GM18873 (cell line): Measurements from ENCODE around the gene ELL2.

Experiments used
- ATAC-seq: cut with Tn5 transposase; IDR thresholded peaks from one replicate; pipeline ENCODE4 v1.9.1; 2021; ENCODE audit warnings: mild to moderate bottlenecking, moderate library complexity, moderate number of reproducible peaks; ENCODE audit not compliant: unreplicated experiment, low FRiP score

ELL2 gene

GRCh38 chr5:95958310-95959014, 3.2 kb downstream of the ELL2 start:
- no peak for ATAC-seq

GRCh38 chr5:95957561-95958203, 4.0 kb downstream of the ELL2 start:
- no peak for ATAC-seq

- ATAC-seq: no peak
These were observed 4.8 kb downstream of the ELL2 start for GRCh38 chr5:95956900-95957293.

- ATAC-seq: no peak
These were observed 5.4 kb downstream of the ELL2 start for GRCh38 chr5:95956021-95956899.

- no peak for ATAC-seq
These were observed 6.9 kb downstream of the ELL2 start for GRCh38 chr5:95954716-95955115.

GRCh38 chr5:95953021-95953702, 8.5 kb downstream of the ELL2 start:
- no peak for ATAC-seq

GRCh38 chr5:95951916-95952315, 9.7 kb downstream of the ELL2 start:
- ATAC-seq: no peak

- ATAC-seq: no peak
These were observed 11.8 kb downstream of the ELL2 start for GRCh38 chr5:95949810-95950209.

- no peak for ATAC-seq
These were observed 13.0 kb downstream of the ELL2 start for GRCh38 chr5:95948631-95949030.

- ATAC-seq: no peak
These were observed 15.2 kb downstream of the ELL2 start for GRCh38 chr5:95946451-95946850.

GRCh38 chr5:95942968-95943367, 18.7 kb downstream of the ELL2 start:
- no peak for ATAC-seq

- ATAC-seq: no peak
These were observed 19.2 kb downstream of the ELL2 start for GRCh38 chr5:95942414-95942813.

GRCh38 chr5:95941756-95942155, 19.9 kb downstream of the ELL2 start:
- ATAC-seq: no peak

- no peak for ATAC-seq
These were observed 20.6 kb downstream of the ELL2 start for GRCh38 chr5:95940758-95941682.

GRCh38 chr5:95939465-95939864, 22.2 kb downstream of the ELL2 start:
- ATAC-seq: peak; percentile 53

GRCh38 chr5:95938766-95939165, 22.9 kb downstream of the ELL2 start:
- no peak for ATAC-seq

GRCh38 chr5:95938347-95938746, 23.3 kb downstream of the ELL2 start:
- no peak for ATAC-seq

- no peak for ATAC-seq
These were observed 24.0 kb downstream of the ELL2 start for GRCh38 chr5:95937607-95938152.

- no peak for ATAC-seq
These were observed 24.7 kb downstream of the ELL2 start for GRCh38 chr5:95936812-95937397.
